Stimulated activated CD4-positive, alpha-beta T cell treated with anti-CD3 and anti-CD28 coated beads, Interleukin-4, amount 100 ng/mL, for 4 hours (primary cell): Measurements from ENCODE around the gene COMTD1.
A peak's percentile ranks its signal among the peaks of the same experiment; 100 is the strongest.

Experiments
- DNase-seq, 2 experiments: peaks; one replicate each; pipeline ENCODE4 v3.0.0-alpha.2; 2020

The COMTD1 gene

GRCh38 chr10:75235375-75236177, at the start of gene COMTD1:
Gene COMTD1 (minus strand): TSS chr10:75235957. CDS start chr10:75235928, 29 bp downstream.
- peak; percentile 90 to 94 for DNase-seq

- no peak for DNase-seq
Observed at GRCh38 chr10:75283671-75284470, 48.1 kb upstream of the COMTD1 start.

GRCh38 chr10:75283078-75283670, 47.4 kb upstream of the COMTD1 start:
- no peak for DNase-seq

GRCh38 chr10:75281974-75282373, 46.2 kb upstream of the COMTD1 start:
- no peak for DNase-seq

GRCh38 chr10:75280236-75280635, 44.5 kb upstream of the COMTD1 start:
- DNase-seq, result no peak

GRCh38 chr10:75276069-75276872, 40.5 kb upstream of the COMTD1 start:
- no peak for DNase-seq

- DNase-seq, result no peak
Observed at GRCh38 chr10:75272896-75273295, 37.1 kb upstream of the COMTD1 start.

GRCh38 chr10:75272094-75272493, 36.3 kb upstream of the COMTD1 start:
- DNase-seq, result no peak

- no peak for DNase-seq
Observed at GRCh38 chr10:75269605-75270004, 33.8 kb upstream of the COMTD1 start.

- DNase-seq, result no peak
Observed at GRCh38 chr10:75266945-75267344, 31.2 kb upstream of the COMTD1 start.

GRCh38 chr10:75265856-75266255, 30.1 kb upstream of the COMTD1 start:
- no peak for DNase-seq

GRCh38 chr10:75263806-75264205, 28.0 kb upstream of the COMTD1 start:
- DNase-seq, result no peak

GRCh38 chr10:75261813-75262705, 26.3 kb upstream of the COMTD1 start:
- DNase-seq, result no peak

- no peak for DNase-seq
Observed at GRCh38 chr10:75260990-75261389, 25.2 kb upstream of the COMTD1 start.

GRCh38 chr10:75254739-75255138, 19.0 kb upstream of the COMTD1 start:
- no peak for DNase-seq

GRCh38 chr10:75253281-75254220, 17.8 kb upstream of the COMTD1 start:
- DNase-seq, result no peak

GRCh38 chr10:75250934-75251333, 15.2 kb upstream of the COMTD1 start:
- no peak for DNase-seq

GRCh38 chr10:75247797-75248196, 12.0 kb upstream of the COMTD1 start:
- no peak for DNase-seq

GRCh38 chr10:75246506-75246905, 10.7 kb upstream of the COMTD1 start:
- no peak for DNase-seq
